Ovary (tissue), 1 donor: ENCODE measurements around the gene NAV2.

ENCODE experiments used
- EP300 ChIP-seq: sonication (generic); formaldehyde crosslinking; IDR thresholded peaks from one replicate; pipeline ENCODE4 v1.6.1; 2017; ENCODE audit warnings: antibody characterized with exemption
- POLR2A ChIP-seq: fragments of 450-650 bp; IDR thresholded peaks from one replicate; pipeline ENCODE4 v1.6.1; 2017; ENCODE audit warnings: antibody characterized with exemption, mild to moderate bottlenecking, moderate library complexity

- no peak for TF ChIP-seq EP300
- no peak for TF ChIP-seq POLR2A
Measured at GRCh38 chr11:19876750-19877149, 164.1 kb downstream of the NAV2 start.
